HepG2 (cell line): Measurements from ENCODE around the gene RPRD1A.

Source experiments
- CTCF ChIP-seq: sonication (generic); formaldehyde crosslinking; IDR thresholded peaks from 2 replicates; pipeline ENCODE4 v1.5.0; 2020; ENCODE audit warnings: mild to moderate bottlenecking, missing genetic modification reagents, moderate library complexity
- FOXC1 ChIP-seq: sonication (generic); formaldehyde crosslinking; IDR thresholded peaks from 2 replicates; pipeline ENCODE4 v1.8.0; 2022; ENCODE audit warnings: mild to moderate bottlenecking, missing genetic modification reagents, borderline replicate concordance
- KDM1A ChIP-seq: IDR thresholded peaks from 2 replicates; pipeline ENCODE4 v1.6.1; 2016; ENCODE audit warnings: missing compliant biosample characterization
- NCOA2 ChIP-seq: sonication (generic); formaldehyde crosslinking; IDR thresholded peaks from 2 replicates; pipeline ENCODE4 v1.8.0; 2022; ENCODE audit warnings: inconsistent platforms
- STAT6 ChIP-seq: sonication (generic); formaldehyde crosslinking; IDR thresholded peaks from 2 replicates; pipeline ENCODE4 v1.4.0; 2020; ENCODE audit warnings: missing genetic modification reagents, mild to moderate bottlenecking, borderline replicate concordance
- ZBTB33 ChIP-seq: sonication (generic); formaldehyde crosslinking; IDR thresholded peaks from 2 replicates; pipeline ENCODE4 v1.4.0; 2020; ENCODE audit warnings: missing genetic modification reagents
- ZMYM2 ChIP-seq: sonication (generic); formaldehyde crosslinking; IDR thresholded peaks from 2 replicates; pipeline ENCODE4 v1.8.0; 2022; ENCODE audit warnings: mild to moderate bottlenecking, missing genetic modification reagents
- ZNF124 ChIP-seq: sonication (generic); formaldehyde crosslinking; IDR thresholded peaks from 2 replicates; pipeline ENCODE4 v1.4.0; 2020; ENCODE audit warnings: missing genetic modification reagents
- ZNF367 ChIP-seq: sonication (generic); formaldehyde crosslinking; IDR thresholded peaks from 2 replicates; pipeline ENCODE4 v1.4.0; 2020; ENCODE audit warnings: missing genetic modification reagents, borderline replicate concordance
- TF ChIP-seq, protein P1 (sequence below): sonication (generic); formaldehyde crosslinking; IDR thresholded peaks from 2 replicates; pipeline ENCODE4 v1.4.0; 2020; ENCODE audit warnings: missing genetic modification reagents, borderline replicate concordance
- TF ChIP-seq, protein P2 (sequence below): sonication (generic); formaldehyde crosslinking; IDR thresholded peaks from 2 replicates; pipeline ENCODE4 v1.9.0; 2021; ENCODE audit warnings: mild to moderate bottlenecking, missing genetic modification reagents

DNA sequence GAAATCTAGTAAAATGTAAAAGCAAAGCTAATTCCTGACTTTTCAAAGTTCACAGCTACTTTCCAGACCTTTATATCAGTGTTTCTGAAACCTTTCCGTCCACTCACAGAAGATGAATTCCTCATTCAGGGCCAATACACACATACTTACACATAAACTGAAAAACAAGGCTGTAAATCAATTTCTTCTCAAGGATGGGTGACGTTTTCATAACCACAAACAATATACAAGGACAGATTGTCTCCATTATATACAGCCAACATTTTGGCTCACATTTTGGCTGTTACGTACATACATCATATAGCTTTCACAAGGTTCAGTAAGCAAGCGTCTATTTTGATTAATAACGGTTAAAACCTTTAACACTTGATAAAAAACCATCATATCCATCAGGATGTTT lies 1.4 kb downstream of the RPRD1A start:
- TF ChIP-seq CTCF (CRISPR knock-in tag), result no peak
- no peak for TF ChIP-seq STAT6
- TF ChIP-seq ZNF124, result no peak
- no peak for TF ChIP-seq ZBTB33 (CRISPR knock-in tag)
- no peak for TF ChIP-seq ZMYM2 (CRISPR knock-in tag)
- TF ChIP-seq, protein P1, sequence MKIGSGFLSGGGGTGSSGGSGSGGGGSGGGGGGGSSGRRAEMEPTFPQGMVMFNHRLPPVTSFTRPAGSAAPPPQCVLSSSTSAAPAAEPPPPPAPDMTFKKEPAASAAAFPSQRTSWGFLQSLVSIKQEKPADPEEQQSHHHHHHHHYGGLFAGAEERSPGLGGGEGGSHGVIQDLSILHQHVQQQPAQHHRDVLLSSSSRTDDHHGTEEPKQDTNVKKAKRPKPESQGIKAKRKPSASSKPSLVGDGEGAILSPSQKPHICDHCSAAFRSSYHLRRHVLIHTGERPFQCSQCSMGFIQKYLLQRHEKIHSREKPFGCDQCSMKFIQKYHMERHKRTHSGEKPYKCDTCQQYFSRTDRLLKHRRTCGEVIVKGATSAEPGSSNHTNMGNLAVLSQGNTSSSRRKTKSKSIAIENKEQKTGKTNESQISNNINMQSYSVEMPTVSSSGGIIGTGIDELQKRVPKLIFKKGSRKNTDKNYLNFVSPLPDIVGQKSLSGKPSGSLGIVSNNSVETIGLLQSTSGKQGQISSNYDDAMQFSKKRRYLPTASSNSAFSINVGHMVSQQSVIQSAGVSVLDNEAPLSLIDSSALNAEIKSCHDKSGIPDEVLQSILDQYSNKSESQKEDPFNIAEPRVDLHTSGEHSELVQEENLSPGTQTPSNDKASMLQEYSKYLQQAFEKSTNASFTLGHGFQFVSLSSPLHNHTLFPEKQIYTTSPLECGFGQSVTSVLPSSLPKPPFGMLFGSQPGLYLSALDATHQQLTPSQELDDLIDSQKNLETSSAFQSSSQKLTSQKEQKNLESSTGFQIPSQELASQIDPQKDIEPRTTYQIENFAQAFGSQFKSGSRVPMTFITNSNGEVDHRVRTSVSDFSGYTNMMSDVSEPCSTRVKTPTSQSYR (CRISPR knock-in tag), result no peak
- TF ChIP-seq ZNF367 (CRISPR knock-in tag), result no peak
- no peak for TF ChIP-seq NCOA2 (CRISPR knock-in tag)
- TF ChIP-seq, protein P2, sequence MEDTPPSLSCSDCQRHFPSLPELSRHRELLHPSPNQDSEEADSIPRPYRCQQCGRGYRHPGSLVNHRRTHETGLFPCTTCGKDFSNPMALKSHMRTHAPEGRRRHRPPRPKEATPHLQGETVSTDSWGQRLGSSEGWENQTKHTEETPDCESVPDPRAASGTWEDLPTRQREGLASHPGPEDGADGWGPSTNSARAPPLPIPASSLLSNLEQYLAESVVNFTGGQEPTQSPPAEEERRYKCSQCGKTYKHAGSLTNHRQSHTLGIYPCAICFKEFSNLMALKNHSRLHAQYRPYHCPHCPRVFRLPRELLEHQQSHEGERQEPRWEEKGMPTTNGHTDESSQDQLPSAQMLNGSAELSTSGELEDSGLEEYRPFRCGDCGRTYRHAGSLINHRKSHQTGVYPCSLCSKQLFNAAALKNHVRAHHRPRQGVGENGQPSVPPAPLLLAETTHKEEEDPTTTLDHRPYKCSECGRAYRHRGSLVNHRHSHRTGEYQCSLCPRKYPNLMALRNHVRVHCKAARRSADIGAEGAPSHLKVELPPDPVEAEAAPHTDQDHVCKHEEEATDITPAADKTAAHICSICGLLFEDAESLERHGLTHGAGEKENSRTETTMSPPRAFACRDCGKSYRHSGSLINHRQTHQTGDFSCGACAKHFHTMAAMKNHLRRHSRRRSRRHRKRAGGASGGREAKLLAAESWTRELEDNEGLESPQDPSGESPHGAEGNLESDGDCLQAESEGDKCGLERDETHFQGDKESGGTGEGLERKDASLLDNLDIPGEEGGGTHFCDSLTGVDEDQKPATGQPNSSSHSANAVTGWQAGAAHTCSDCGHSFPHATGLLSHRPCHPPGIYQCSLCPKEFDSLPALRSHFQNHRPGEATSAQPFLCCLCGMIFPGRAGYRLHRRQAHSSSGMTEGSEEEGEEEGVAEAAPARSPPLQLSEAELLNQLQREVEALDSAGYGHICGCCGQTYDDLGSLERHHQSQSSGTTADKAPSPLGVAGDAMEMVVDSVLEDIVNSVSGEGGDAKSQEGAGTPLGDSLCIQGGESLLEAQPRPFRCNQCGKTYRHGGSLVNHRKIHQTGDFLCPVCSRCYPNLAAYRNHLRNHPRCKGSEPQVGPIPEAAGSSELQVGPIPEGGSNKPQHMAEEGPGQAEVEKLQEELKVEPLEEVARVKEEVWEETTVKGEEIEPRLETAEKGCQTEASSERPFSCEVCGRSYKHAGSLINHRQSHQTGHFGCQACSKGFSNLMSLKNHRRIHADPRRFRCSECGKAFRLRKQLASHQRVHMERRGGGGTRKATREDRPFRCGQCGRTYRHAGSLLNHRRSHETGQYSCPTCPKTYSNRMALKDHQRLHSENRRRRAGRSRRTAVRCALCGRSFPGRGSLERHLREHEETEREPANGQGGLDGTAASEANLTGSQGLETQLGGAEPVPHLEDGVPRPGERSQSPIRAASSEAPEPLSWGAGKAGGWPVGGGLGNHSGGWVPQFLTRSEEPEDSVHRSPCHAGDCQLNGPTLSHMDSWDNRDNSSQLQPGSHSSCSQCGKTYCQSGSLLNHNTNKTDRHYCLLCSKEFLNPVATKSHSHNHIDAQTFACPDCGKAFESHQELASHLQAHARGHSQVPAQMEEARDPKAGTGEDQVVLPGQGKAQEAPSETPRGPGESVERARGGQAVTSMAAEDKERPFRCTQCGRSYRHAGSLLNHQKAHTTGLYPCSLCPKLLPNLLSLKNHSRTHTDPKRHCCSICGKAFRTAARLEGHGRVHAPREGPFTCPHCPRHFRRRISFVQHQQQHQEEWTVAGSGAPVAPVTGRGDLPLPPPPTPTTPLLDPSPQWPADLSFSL (CRISPR knock-in tag), result no peak
- no peak for TF ChIP-seq KDM1A (CRISPR knock-in tag)
- TF ChIP-seq FOXC1 (CRISPR knock-in tag), result no peak
